Gastrocnemius medialis (tissue), 4 donors: ENCODE results near the gene IGF2.

Experiments used
- CTCF ChIP-seq, 5 experiments: fragments of 450-650 bp in 3 of 5; fragments of 200-600 bp in 2 of 5; sonication (generic) in 2 of 5; IDR thresholded peaks in 4 of 5; conservative IDR thresholded peaks in 1 of 5; 1 replicate in 4 of 5; 2 replicates in 1 of 5; pipeline ENCODE4 v1.5.1; 2016 to 2019; ENCODE audit warnings: antibody characterized with exemption in 5 of 5, mild to moderate bottlenecking in 3 of 5, moderate library complexity in 3 of 5
- POLR2A ChIP-seq, 2 donors: fragments of 450-650 bp; IDR thresholded peaks; one replicate each; pipeline ENCODE4 v1.6.1; 2017; ENCODE audit warnings: antibody characterized with exemption in 2 of 2, mild to moderate bottlenecking in 2 of 2, moderate library complexity in 2 of 2

- TF ChIP-seq POLR2A (IDR thresholded peaks at IDR 0.05) (no peak), CTCF (IDR thresholded peaks at IDR 0.05 in 4 of 5, conservative IDR thresholded peaks at IDR 0.05 in 1 of 5) (no peak)
Measured at GRCh38 chr11:2160736-2161259, 21.6 kb upstream of the IGF2 start, which contains the start of gene INS.
